ENCODE measurements around the gene SEMA3F.
"Not testable (repeated sequence)": the region's sequence is repeated elsewhere in the genome, so short reads cannot be mapped to it uniquely, and the experiment has no call there.

SEMA3F gene

DNA sequence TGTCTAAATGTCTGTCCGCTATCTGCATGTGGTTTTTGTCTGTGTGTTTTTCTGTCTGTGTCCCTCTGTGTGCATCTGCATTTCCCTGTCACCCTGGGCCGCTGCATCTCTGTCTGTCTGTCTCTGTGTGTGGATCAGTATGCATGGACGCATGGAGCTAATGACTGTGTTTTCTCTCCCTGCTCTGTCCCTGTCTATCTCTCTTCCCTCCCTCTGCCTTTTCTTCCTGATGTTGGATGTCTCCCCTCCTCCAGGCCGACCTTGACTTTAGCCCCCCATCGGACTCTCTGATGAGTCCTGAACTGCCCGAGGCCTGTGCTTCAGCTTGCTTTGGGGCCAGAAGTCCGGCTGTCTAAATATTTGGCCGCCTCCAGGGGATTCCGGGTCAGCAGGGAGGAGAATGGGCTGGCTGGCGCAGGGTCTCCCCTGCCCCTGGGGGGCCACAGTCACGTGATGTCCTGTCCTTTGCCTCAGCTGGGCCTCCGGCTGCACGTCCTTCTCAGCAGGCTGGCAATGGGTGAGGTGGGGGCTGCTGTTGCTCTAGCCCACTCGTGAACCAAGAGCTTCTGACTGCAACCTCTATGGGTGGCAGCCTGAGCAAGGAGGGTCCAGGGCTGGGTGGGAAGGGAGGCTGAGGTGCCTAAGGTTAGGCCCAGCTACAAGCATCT lies 53.7 kb downstream of the SEMA3F start:
- Mint-ChIP-seq H3K4me3 (no peak overlapping the region), H3K27ac (ENCODE audit: low read depth) (no peak overlapping the region), H3K27me3 (peaks cover 34% of the 10 kb centered on the region), H3K9me3 (no peaks in the 10 kb centered on the region), H3K36me3 (ENCODE audit: insufficient read depth) (no peaks in the 10 kb centered on the region), H3K4me1 (no peaks in the 10 kb centered on the region)
- ATAC-seq (replicated peaks; ENCODE audit: extremely low read depth, poor library complexity, severe bottlenecking): no peak
- no peak for DNase-seq (ENCODE audit: low spot score in 2 of 2)

DNA sequence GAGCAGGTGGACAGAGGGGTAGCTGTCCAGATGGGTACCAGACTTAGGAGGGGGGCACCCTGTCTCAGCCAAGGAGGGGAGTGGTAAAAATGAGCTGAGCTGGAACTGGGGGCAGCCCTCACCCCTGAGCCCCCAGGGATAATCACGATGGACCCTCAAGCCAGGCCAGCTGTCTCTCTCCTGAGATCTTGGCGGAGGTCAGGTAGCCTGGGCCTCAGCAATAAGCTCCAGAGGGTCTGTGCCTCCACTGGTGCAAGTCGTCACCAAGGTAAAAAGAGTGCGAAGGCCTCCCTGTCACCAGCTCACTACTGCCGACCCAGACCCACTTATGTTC lies 55.0 kb downstream of the SEMA3F start:
- DNase-seq (ENCODE audit: low spot score in 2 of 2) (no peak), ATAC-seq (replicated peaks; ENCODE audit: extremely low read depth, poor library complexity, severe bottlenecking) (no peak)
- Mint-ChIP-seq H3K27ac (ENCODE audit: low read depth) (no peak overlapping the region), H3K27me3 (peaks cover 28% of the 10 kb centered on the region), H3K36me3 (ENCODE audit: insufficient read depth) (no peaks in the 10 kb centered on the region), H3K4me1 (no peaks in the 10 kb centered on the region), H3K4me3 (no peak overlapping the region), H3K9me3 (no peaks in the 10 kb centered on the region)

DNA sequence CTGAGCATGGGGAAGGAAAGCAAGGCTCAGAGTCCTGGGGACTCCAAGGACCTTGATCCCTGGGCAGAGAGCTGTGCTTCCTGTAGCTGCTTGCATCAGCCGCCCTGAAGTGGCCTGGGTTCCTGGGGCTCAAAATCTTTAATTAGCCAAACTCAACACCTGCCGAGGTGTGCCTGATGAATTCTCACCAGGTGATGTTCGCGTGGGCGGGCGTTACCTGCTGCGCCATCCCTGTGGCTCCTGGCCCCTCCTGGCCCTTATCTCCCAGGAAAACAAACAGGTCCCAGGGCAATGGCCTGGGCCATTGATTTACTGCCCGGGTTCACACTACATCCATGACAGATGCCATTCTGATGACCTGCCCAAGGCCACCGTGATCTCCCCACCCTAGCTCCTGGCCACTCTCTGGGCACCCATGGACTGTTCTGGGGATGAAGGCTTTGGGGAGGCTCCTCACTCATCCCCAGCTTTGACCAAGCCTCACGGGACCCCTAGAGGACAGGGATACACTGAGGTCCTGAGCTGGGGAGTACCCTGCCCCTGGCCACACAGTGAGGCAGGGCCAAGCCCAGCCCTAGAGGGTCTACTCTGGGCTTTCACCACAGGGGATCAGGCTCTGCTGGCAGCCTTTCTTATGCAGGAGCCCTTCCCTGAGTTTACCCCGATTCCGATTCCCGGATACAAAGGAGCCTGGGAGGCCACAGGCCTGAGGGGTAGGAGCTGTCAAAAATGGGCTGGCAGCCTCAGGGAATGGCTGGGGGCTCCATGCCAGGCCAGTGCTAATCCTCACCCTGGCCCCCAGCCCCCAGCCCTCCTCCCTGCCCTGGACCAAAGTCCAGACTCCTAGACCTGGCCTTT lies 55.6 kb downstream of the SEMA3F start:
- no peaks in the 10 kb centered on the region for H3K4me1 Mint-ChIP-seq
- H3K36me3 Mint-ChIP-seq (ENCODE audit: insufficient read depth): no peaks in the 10 kb centered on the region
- no peak overlapping the region for H3K27ac Mint-ChIP-seq (ENCODE audit: low read depth)
- H3K4me3 Mint-ChIP-seq: no peak overlapping the region
- ATAC-seq (replicated peaks; ENCODE audit: extremely low read depth, poor library complexity, severe bottlenecking) (no peak), DNase-seq (ENCODE audit: low spot score in 2 of 2) (no peak)
- H3K9me3 Mint-ChIP-seq: no peaks in the 10 kb centered on the region
- H3K27me3 Mint-ChIP-seq: peaks cover 34% of the 10 kb centered on the region

DNA sequence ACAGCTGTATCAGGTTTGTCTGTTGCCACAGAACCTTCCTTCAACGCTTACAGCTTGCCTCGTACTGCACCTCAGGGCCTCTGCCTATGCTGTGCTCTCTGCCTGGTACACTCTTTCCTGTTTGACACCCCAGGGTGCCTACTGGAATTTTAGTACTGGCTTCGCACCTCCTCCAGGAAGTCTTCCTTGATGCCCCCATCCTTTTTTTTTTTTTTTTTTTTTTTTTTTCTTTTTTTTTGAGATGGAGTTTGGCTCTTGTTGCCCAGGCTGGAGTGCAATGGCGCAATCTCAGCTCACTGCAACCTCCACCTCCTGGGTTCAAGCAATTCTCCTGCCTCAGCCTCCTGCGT lies 56.2 kb downstream of the SEMA3F start:
- not testable (repeated sequence) for H3K9me3 Mint-ChIP-seq; DNase-seq (ENCODE audit: low spot score in 2 of 2); H3K4me1 Mint-ChIP-seq; H3K27ac Mint-ChIP-seq (ENCODE audit: low read depth); H3K4me3 Mint-ChIP-seq; H3K36me3 Mint-ChIP-seq (ENCODE audit: insufficient read depth); ATAC-seq (replicated peaks; ENCODE audit: extremely low read depth, poor library complexity, severe bottlenecking)
- H3K27me3 Mint-ChIP-seq: peaks cover 31% of the 10 kb centered on the region

DNA sequence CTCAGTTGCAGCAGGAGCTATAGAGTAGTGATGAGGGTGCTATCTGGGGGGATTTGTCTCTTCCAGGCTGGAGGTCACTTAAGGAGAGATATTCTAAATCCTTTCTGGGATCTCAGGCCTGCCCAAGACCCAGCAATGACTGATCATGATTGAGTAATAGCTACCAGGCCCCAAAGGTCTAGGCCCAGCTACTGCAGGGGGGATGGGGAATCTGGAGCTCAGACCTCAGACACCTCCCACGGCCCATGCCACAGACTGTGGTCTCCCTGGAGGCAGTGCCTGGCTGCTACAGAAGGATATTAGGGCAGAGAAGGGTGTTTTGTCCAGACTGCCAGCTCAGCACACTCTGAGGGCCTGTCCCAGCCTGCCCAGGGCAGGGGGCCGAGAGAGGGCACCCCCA lies 56.8 kb downstream of the SEMA3F start:
- no peaks in the 10 kb centered on the region for H3K4me1 Mint-ChIP-seq
- H3K4me3 Mint-ChIP-seq: no peak overlapping the region
- H3K9me3 Mint-ChIP-seq: no peaks in the 10 kb centered on the region
- peaks cover 25% of the 10 kb centered on the region for H3K27me3 Mint-ChIP-seq
- H3K36me3 Mint-ChIP-seq (ENCODE audit: insufficient read depth): no peaks in the 10 kb centered on the region
- DNase-seq (ENCODE audit: low spot score in 2 of 2) (no peak), ATAC-seq (replicated peaks; ENCODE audit: extremely low read depth, poor library complexity, severe bottlenecking) (no peak)
- H3K27ac Mint-ChIP-seq (ENCODE audit: low read depth): no peak overlapping the region

DNA sequence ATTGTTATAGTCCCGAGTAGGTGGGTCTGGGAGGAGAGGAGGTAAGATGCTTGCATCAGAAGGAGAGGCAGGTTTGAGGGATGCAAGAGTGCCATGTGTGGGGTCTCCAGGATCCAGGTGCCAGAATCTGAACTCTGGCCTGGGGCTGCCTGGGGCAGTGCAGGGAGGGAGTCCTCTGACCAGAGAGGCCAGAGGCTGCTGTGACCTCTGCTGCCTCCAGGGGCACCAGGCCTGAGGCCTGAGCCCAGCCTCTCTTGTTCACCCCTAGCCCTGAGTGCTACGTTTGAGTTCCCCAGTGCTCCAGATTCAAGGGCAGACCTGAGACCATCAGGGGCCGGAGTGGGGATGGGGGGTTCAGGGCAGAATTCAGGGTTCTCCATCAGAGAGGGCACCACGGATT lies 57.4 kb downstream of the SEMA3F start:
- DNase-seq (ENCODE audit: low spot score in 2 of 2): no peak
- H3K4me3 Mint-ChIP-seq: no peak overlapping the region
- no peak for ATAC-seq (replicated peaks; ENCODE audit: extremely low read depth, poor library complexity, severe bottlenecking)
- H3K9me3 Mint-ChIP-seq: no peaks in the 10 kb centered on the region
- H3K27ac Mint-ChIP-seq (ENCODE audit: low read depth): no peak overlapping the region
- H3K27me3 Mint-ChIP-seq: peaks cover 21% of the 10 kb centered on the region
- H3K4me1 Mint-ChIP-seq: no peaks in the 10 kb centered on the region
- no peaks in the 10 kb centered on the region for H3K36me3 Mint-ChIP-seq (ENCODE audit: insufficient read depth)

DNA sequence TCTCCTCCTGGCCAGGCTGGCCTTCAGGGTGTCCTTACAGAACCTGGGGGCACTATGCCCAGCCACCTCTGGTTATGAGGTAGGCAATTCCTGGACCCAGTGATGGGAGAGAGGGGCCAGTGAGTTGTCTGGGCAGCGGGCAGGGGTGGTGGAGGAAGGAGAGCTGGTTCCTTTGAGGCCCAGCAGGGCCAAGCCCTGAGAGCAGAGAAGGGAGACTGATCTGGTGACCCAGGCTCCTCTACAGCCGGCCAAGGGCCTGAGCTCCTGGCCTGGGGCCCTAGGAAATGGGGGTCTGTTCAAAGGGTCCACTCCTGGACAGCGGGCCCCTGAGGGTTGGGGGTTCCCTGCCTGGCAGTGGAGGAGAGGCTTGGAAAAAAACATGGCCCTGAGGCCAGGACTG lies 57.8 kb downstream of the SEMA3F start:
- DNase-seq (ENCODE audit: low spot score in 2 of 2) (no peak), ATAC-seq (replicated peaks; ENCODE audit: extremely low read depth, poor library complexity, severe bottlenecking) (no peak)
- H3K4me1 Mint-ChIP-seq: no peaks in the 10 kb centered on the region
- no peaks in the 10 kb centered on the region for H3K36me3 Mint-ChIP-seq (ENCODE audit: insufficient read depth)
- no peak overlapping the region for H3K27ac Mint-ChIP-seq (ENCODE audit: low read depth)
- no peaks in the 10 kb centered on the region for H3K9me3 Mint-ChIP-seq
- H3K4me3 Mint-ChIP-seq: no peak overlapping the region
- peaks cover 21% of the 10 kb centered on the region for H3K27me3 Mint-ChIP-seq

DNA sequence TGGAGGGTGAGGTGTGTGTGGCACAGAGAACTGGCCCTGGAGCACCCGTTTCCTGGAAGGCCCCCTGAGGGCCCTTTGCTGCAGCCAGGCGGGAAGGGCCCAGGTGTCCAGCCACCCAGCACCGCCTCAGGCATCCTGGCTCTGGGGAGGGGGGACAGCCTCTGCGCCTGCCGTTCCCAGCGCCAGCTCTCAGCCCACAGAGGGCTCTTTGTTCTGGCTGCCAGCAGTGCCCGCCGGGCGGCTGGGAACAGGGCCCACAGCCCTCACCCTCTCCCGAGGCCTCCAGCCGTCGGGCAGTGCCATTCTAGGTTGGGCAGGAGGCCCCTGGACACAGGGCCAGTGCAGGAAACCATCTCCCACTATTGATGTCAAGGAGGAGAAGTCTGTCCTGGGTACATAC lies 58.2 kb downstream of the SEMA3F start:
- Mint-ChIP-seq H3K36me3 (ENCODE audit: insufficient read depth) (no peaks in the 10 kb centered on the region), H3K4me3 (no peak overlapping the region), H3K9me3 (no peaks in the 10 kb centered on the region), H3K4me1 (no peaks in the 10 kb centered on the region), H3K27ac (ENCODE audit: low read depth) (no peak overlapping the region), H3K27me3 (peaks cover 17% of the 10 kb centered on the region)
- ATAC-seq (replicated peaks; ENCODE audit: extremely low read depth, poor library complexity, severe bottlenecking) (no peak), DNase-seq (ENCODE audit: low spot score in 2 of 2) (no peak)

DNA sequence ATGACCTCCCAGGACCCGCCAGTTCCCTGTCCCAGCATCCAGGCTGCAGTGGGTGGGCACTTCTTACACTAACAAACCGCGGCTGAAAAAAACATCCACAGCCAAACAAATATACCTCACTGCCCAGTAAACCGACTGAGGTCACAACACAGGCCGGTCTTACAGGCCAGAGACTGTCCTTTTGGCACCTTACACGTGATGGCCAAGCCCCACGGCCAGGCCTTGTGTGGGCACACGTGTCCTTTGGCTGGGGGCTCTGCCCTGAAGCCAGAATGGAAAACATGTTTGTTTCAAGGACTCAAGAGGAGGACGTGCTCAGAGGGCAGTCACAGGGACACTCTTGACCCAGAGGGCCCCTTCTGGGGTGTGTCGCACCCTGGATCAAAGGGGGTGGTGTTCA lies 59.7 kb downstream of the SEMA3F start:
- Mint-ChIP-seq H3K9me3 (no peaks in the 10 kb centered on the region), H3K27me3 (peaks cover 9% of the 10 kb centered on the region), H3K4me3 (no peak overlapping the region), H3K4me1 (no peaks in the 10 kb centered on the region), H3K36me3 (ENCODE audit: insufficient read depth) (no peaks in the 10 kb centered on the region), H3K27ac (ENCODE audit: low read depth) (no peak overlapping the region)
- ATAC-seq (replicated peaks; ENCODE audit: extremely low read depth, poor library complexity, severe bottlenecking) (no peak), DNase-seq (ENCODE audit: low spot score in 2 of 2) (no peak)

DNA sequence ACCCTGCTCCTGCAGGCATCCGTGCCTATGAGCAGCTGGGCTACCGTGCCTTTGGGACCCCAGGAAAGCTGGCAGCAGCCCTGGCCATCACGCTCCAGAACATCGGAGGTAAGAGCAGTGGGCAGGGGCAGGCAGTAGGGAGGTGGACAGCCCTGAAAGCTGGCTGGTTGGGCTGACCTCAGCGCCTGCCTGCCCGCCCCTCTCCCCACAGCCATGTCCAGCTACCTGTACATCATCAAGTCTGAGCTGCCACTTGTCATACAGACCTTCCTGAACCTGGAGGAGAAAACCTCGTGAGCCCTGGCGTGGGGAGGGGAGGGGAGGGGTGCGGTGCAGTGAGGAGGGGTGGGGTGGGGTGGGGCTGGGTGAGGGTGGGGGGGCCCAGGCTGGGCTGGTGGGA lies 60.4 kb downstream of the SEMA3F start:
- Mint-ChIP-seq H3K4me3 (no peak overlapping the region), H3K4me1 (no peaks in the 10 kb centered on the region), H3K36me3 (ENCODE audit: insufficient read depth) (no peaks in the 10 kb centered on the region), H3K9me3 (no peaks in the 10 kb centered on the region), H3K27me3 (peaks cover 9% of the 10 kb centered on the region), H3K27ac (ENCODE audit: low read depth) (no peak overlapping the region)
- no peak for DNase-seq (ENCODE audit: low spot score in 2 of 2)
- ATAC-seq (replicated peaks; ENCODE audit: extremely low read depth, poor library complexity, severe bottlenecking): no peak

DNA sequence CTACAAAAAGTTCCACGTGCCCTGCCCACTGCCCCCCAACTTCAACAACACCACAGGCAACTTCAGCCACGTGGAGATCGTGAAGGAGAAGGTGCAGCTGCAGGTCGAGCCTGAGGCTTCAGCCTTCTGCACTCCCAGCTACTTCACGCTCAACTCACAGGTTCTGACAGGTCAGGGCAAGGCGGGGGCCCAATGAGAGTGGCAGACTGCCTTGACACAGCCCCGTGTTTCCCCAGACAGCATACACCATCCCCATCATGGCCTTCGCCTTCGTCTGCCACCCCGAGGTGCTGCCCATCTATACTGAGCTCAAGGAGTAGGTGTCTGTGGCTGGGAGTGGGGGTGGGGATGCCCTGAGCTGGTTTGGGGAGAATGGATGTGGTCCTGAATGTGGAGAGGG lies 62.6 kb downstream of the SEMA3F start:
- H3K36me3 Mint-ChIP-seq (ENCODE audit: insufficient read depth): no peaks in the 10 kb centered on the region
- DNase-seq (ENCODE audit: low spot score in 2 of 2): no peak
- no peaks in the 10 kb centered on the region for H3K4me1 Mint-ChIP-seq
- ATAC-seq (replicated peaks; ENCODE audit: extremely low read depth, poor library complexity, severe bottlenecking): no peak
- no peak overlapping the region for H3K4me3 Mint-ChIP-seq
- H3K27ac Mint-ChIP-seq (ENCODE audit: low read depth): no peak overlapping the region
- no peaks in the 10 kb centered on the region for H3K9me3 Mint-ChIP-seq
- peaks cover 9% of the 10 kb centered on the region for H3K27me3 Mint-ChIP-seq

DNA sequence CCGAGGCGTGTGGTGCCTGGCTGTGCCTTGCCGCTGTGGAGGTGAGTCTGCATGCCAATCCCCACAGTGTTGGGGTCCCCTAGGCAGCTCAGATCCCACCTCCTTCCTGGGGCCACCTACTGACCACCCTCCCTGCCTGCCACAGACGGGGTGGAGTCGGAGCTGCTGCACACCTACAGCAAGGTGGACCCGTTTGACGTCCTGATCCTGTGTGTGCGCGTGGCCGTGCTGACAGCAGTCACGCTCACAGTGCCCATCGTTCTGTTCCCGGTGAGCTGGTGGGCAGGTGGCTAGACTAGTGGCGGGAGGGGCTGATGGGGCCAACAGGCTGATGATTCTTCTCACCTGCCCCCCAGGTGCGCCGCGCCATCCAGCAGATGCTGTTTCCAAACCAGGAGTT lies 63.3 kb downstream of the SEMA3F start:
- Mint-ChIP-seq H3K27me3 (peaks cover 9% of the 10 kb centered on the region), H3K36me3 (ENCODE audit: insufficient read depth) (peaks cover 1% of the 10 kb centered on the region), H3K4me3 (no peak overlapping the region), H3K9me3 (no peaks in the 10 kb centered on the region), H3K27ac (ENCODE audit: low read depth) (no peak overlapping the region), H3K4me1 (no peaks in the 10 kb centered on the region)
- ATAC-seq (replicated peaks; ENCODE audit: extremely low read depth, poor library complexity, severe bottlenecking) (no peak), DNase-seq (ENCODE audit: low spot score in 2 of 2) (no peak)

DNA sequence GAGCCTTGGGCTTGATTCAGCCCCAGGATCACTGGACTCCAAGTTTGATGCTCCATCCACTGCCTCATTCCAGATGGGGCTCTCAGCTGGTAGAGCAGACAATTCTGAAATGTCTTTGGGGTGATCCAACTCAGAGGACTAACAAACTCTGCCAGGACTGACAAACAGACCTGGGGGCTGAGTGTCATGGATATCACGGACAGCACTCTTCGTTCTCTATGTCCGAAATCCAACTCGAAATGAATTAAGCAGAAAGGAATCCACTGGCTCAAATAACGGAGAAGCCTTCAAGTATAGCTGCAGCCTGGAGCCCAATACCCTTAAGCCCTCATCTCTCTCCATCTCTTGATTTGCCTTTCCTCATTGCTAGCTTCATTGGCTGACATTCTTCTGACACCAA lies 64.2 kb downstream of the SEMA3F start:
- H3K4me3 Mint-ChIP-seq: no peak overlapping the region
- H3K27ac Mint-ChIP-seq (ENCODE audit: low read depth): no peak overlapping the region
- H3K27me3 Mint-ChIP-seq: peaks cover 9% of the 10 kb centered on the region
- ATAC-seq (replicated peaks; ENCODE audit: extremely low read depth, poor library complexity, severe bottlenecking) (no peak), DNase-seq (ENCODE audit: low spot score in 2 of 2) (no peak)
- no peaks in the 10 kb centered on the region for H3K9me3 Mint-ChIP-seq
- no peaks in the 10 kb centered on the region for H3K4me1 Mint-ChIP-seq
- H3K36me3 Mint-ChIP-seq (ENCODE audit: insufficient read depth): peaks cover 1% of the 10 kb centered on the region
